Smooth muscle cell (in vitro differentiated cells): Measurements from ENCODE around the gene TENM4. TPM values are rescaled to one million over a fixed set of nuclear protein-coding genes. Genes with fewer than 3 reads are reported as not detected.

Source experiments
- DNase-seq: peaks from one replicate; lab custom pipeline; 2025; ENCODE audit not compliant: unreplicated experiment; lab: John Stamatoyannopoulos, UW
- H2AFZ ChIP-seq: fragments of 200-600 bp; sonication (generic); 2 replicates; pipeline ENCODE4 v1.6.0; 2016; ENCODE audit warnings: antibody characterized with exemption, low read depth, mild to moderate bottlenecking
- H3F3A ChIP-seq: fragments of 200-600 bp; sonication (generic); 2 replicates; pipeline ENCODE4 v1.6.0; 2017; ENCODE audit warnings: antibody characterized with exemption, low read depth
- H3K27ac ChIP-seq: fragments of 200-600 bp; sonication (generic); 2 replicates; pipeline ENCODE4 v1.5.1; 2016; ENCODE audit warnings: low read depth, mild to moderate bottlenecking
- H3K27me3 ChIP-seq: fragments of 200-600 bp; sonication (generic); 2 replicates; pipeline ENCODE4 v1.6.1; 2016; ENCODE audit warnings: low read depth, mild to moderate bottlenecking
- H3K36me3 ChIP-seq: fragments of 200-600 bp; sonication (generic); 2 replicates; pipeline ENCODE4 v1.5.1; 2016; ENCODE audit warnings: low read depth
- H3K4me1 ChIP-seq: fragments of 200-600 bp; sonication (generic); 2 replicates; pipeline ENCODE4 v1.5.1; 2016; ENCODE audit warnings: low read depth
- H3K4me2 ChIP-seq: fragments of 200-600 bp; sonication (generic); 2 replicates; pipeline ENCODE4 v1.6.0; 2016; ENCODE audit warnings: mild to moderate bottlenecking
- H3K4me3 ChIP-seq: fragments of 200-600 bp; sonication (generic); 2 replicates; pipeline ENCODE4 v1.5.1; 2016; ENCODE audit warnings: mild to moderate bottlenecking
- H3K79me2 ChIP-seq: fragments of 200-600 bp; sonication (generic); 2 replicates; pipeline ENCODE4 v1.6.0; 2016; ENCODE audit warnings: low read depth, mild to moderate bottlenecking
- H3K9ac ChIP-seq: fragments of 200-600 bp; sonication (generic); 2 replicates; pipeline ENCODE4 v1.6.0; 2016; ENCODE audit warnings: low read depth
- H3K9me3 ChIP-seq: fragments of 200-600 bp; sonication (generic); replicated peaks from 2 replicates; pipeline ENCODE4 v1.5.1; 2016; ENCODE audit warnings: low read depth
- H4K20me1 ChIP-seq: fragments of 200-600 bp; sonication (generic); 2 replicates; pipeline ENCODE4 v1.6.0; 2016; ENCODE audit warnings: low read depth
- CTCF ChIP-seq: fragments of 200-600 bp; sonication (generic); IDR thresholded peaks from 2 replicates; pipeline ENCODE4 v1.5.1; 2017; ENCODE audit warnings: borderline replicate concordance, mild to moderate bottlenecking, antibody characterized with exemption; ENCODE audit not compliant: insufficient read depth, poor library complexity, severe bottlenecking
- WGBS: methylation state at CpG from one replicate; pipeline ENCODE4 v1.1.7; 2016; ENCODE audit warnings: low lambda C conversion rate; 5-methylcytosine and 5-hydroxymethylcytosine counted together
- polyA plus RNA-seq: library from polyadenylated mRNA; unstranded; fragments of >200 nt; fragmentation: Nextera tagmentation; extraction: Ambion mirVana; gene quantifications from 2 replicates; pipeline ENCODE4 v1.2.1, GENCODE V29; 2016
- total RNA-seq: library from RNA; depleted of rRNA; stranded (reverse); fragments of >200 nt; gene quantifications from 2 replicates; pipeline ENCODE4 v1.2.3, GENCODE V29; 2014

Gene TENM4
- total and polyA plus RNA-seq, 2 experiments from 2014 or later, result 31.6 to 38.2 TPM

- Histone ChIP-seq H3K9me3 (no peaks in the 10 kb centered on the region), H3K27me3 (no peaks in the 10 kb centered on the region), H3F3A (peaks cover 21% of the 10 kb centered on the region), H2AFZ (no peak overlapping the region), H3K9ac (no peak overlapping the region), H3K4me2 (peak overlapping the region; percentile 40), H4K20me1 (no peaks in the 10 kb centered on the region), H3K36me3 (no peaks in the 10 kb centered on the region), H3K4me1 (peaks cover 26% of the 10 kb centered on the region), H3K27ac (peak overlapping the region; percentile 82), H3K4me3 (no peak overlapping the region), H3K79me2 (no peaks in the 10 kb centered on the region)
- no peak for TF ChIP-seq CTCF
- no peak for DNase-seq
These were observed 585.7 kb downstream of the TENM4 start for GRCh38 chr11:78855116-78855515.

DNA sequence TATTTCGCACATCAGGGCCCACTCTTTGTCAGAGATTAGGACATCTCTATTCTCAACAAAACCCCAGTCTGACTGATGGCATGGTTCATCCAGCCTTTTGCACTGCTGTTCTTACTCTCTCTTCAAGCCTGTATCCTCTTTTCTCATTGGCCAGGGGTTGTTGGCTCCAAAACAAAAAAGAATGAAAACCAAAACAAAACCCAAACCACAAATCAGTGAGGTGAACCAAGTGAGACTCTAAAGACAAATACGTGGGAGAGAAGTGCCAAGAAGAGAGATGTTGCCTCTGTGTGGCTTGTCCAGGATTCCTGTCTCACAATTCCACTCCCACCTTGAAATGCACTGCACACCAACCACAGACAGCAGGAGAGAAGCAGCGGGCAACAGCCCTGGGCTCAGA, 587.3 kb downstream of the TENM4 start:
- H3K27ac ChIP-seq, result no peak overlapping the region
- H3K79me2 ChIP-seq, result no peaks in the 10 kb centered on the region
- no peak overlapping the region for H3K4me3 ChIP-seq
- 94% methylated on average over 3 of the region's 3 CpGs for WGBS
- H4K20me1 ChIP-seq, result no peaks in the 10 kb centered on the region
- peaks cover 9% of the 10 kb centered on the region for H3F3A ChIP-seq
- no peaks in the 10 kb centered on the region for H3K27me3 ChIP-seq
- DNase-seq, result no peak
- H3K4me2 ChIP-seq, result no peak overlapping the region
- no peaks in the 10 kb centered on the region for H3K36me3 ChIP-seq
- H2AFZ ChIP-seq, result no peak overlapping the region
- H3K4me1 ChIP-seq, result peaks cover 23% of the 10 kb centered on the region
- H3K9me3 ChIP-seq, result no peaks in the 10 kb centered on the region
- H3K9ac ChIP-seq, result no peak overlapping the region
- TF ChIP-seq CTCF, result no peak

DNA sequence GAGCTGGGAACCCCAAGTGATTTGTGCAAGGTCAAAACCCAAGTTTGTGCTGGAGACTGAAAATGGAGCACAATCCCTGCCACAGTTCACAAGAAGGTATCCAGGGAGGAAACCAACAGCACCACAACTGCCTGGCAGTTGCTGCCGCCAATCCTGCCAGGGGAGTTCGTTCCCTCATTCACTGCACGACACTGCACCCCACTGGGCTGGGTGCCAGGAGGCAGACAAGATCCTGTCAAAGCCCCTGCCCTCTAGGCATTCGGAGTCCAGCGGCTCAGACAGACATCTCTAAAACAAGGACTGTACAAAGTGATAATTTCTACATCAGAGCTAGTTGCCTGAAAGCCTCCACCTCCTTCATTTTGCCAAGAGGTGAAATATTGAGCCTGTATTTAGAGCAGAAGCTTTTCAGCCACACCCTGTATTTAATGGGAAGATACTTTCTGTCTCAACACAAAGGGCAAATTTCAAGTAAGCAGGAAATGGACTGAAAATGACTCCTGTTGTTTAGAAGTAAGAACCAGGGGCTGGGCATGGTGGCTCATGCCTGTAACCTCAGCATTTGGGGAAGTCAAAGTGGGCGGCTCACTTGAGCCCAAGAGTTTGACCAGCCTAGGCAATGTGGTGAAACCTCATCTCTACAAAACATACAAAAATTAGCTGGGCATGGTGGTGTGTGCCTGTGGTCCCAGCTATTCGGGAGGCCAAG, 588.8 kb downstream of the TENM4 start:
- no peak for TF ChIP-seq CTCF
- no peaks in the 10 kb centered on the region for H3K27me3 ChIP-seq
- WGBS, result 88% methylated on average over 7 of the region's 7 CpGs
- no peak for DNase-seq
- no peak overlapping the region for H3K9ac ChIP-seq
- no peak overlapping the region for H3K27ac ChIP-seq
- H3K4me2 ChIP-seq, result no peak overlapping the region
- H2AFZ ChIP-seq, result no peak overlapping the region
- H3F3A ChIP-seq, result peaks cover under 1% of the 10 kb centered on the region
- H3K4me1 ChIP-seq, result peaks cover 15% of the 10 kb centered on the region
- H3K9me3 ChIP-seq, result no peaks in the 10 kb centered on the region
- H3K4me3 ChIP-seq, result no peak overlapping the region
- no peaks in the 10 kb centered on the region for H3K79me2 ChIP-seq
- H4K20me1 ChIP-seq, result no peaks in the 10 kb centered on the region
- H3K36me3 ChIP-seq, result no peaks in the 10 kb centered on the region

GRCh38 chr11:78850078-78850477, 590.8 kb downstream of the TENM4 start:
- Histone ChIP-seq H3K27me3 (no peaks in the 10 kb centered on the region), H3K4me2 (no peak overlapping the region), H2AFZ (no peak overlapping the region), H3K9me3 (no peaks in the 10 kb centered on the region), H3K4me1 (peaks cover 3% of the 10 kb centered on the region), H4K20me1 (no peaks in the 10 kb centered on the region), H3K36me3 (no peaks in the 10 kb centered on the region), H3K79me2 (no peaks in the 10 kb centered on the region), H3K9ac (no peak overlapping the region), H3F3A (no peaks in the 10 kb centered on the region), H3K4me3 (no peak overlapping the region), H3K27ac (no peak overlapping the region)
- no peak for DNase-seq
- WGBS, result 86% methylated on average over 3 of the region's 3 CpGs
- no peak for TF ChIP-seq CTCF
